Keratinocyte (primary cell): Measurements from ENCODE around the gene GH1. TPM values are rescaled to one million over a fixed set of nuclear protein-coding genes. Genes with fewer than 3 reads are reported as not detected.

Experiments
- DNase-seq: peaks from one replicate; pipeline ENCODE4 v3.0.0-alpha.2; 2011; ENCODE audit warnings: low read depth, missing footprints, low spot score
- FAIRE-seq: peaks from 2 replicates; lab custom pipeline; 2011; peaks lifted over from hg19 to GRCh38; lab: Jason Lieb, UNC
- H2AFZ ChIP-seq: 2 replicates; pipeline ENCODE4 v1.6.0; 2012; ENCODE audit warnings: low read length, control low read depth, inconsistent platforms; ENCODE audit not compliant: control insufficient read depth
- H3K27ac ChIP-seq: 2 replicates; pipeline ENCODE4 v1.5.1; 2011; ENCODE audit warnings: low read length; ENCODE audit not compliant: control insufficient read depth, insufficient read depth
- H3K27me3 ChIP-seq: 3 replicates; pipeline ENCODE4 v1.6.0; 2011; ENCODE audit warnings: low read length; ENCODE audit not compliant: control insufficient read depth, insufficient read depth; ENCODE audit errors: extremely low read depth
- H3K36me3 ChIP-seq, 2 experiments: 2 replicates in 1 of 2; 3 replicates in 1 of 2; pipeline ENCODE4 v1.5.1; 2011; ENCODE audit warnings: low read length in 2 of 2, mild to moderate bottlenecking in 1 of 2; ENCODE audit not compliant: control insufficient read depth in 2 of 2, insufficient read depth in 2 of 2; ENCODE audit errors: extremely low read depth in 1 of 2
- H3K4me1 ChIP-seq: 3 replicates; pipeline ENCODE4 v1.5.1; 2011; ENCODE audit warnings: low read length; ENCODE audit not compliant: control insufficient read depth, insufficient read depth; ENCODE audit errors: extremely low read depth
- H3K4me2 ChIP-seq: 3 replicates; pipeline ENCODE4 v1.6.0; 2011; ENCODE audit warnings: low read depth, low read length; ENCODE audit not compliant: control insufficient read depth, insufficient read depth; ENCODE audit errors: extremely low read depth
- H3K4me3 ChIP-seq, 3 experiments: fragments of 200-600 bp in 1 of 3; sonication (generic) in 1 of 3; 2 replicates in 2 of 3; 3 replicates in 1 of 3; pipeline ENCODE4 v1.5.1; 2011 to 2016; ENCODE audit warnings: low read length in 3 of 3, mild to moderate bottlenecking in 3 of 3, control low read depth in 2 of 3, inconsistent platforms in 1 of 3, low read depth in 1 of 3, mixed read lengths in 1 of 3, mixed run types in 1 of 3, moderate library complexity in 1 of 3; ENCODE audit not compliant: control insufficient read depth in 2 of 3, insufficient read depth in 2 of 3; ENCODE audit errors: extremely low read depth in 1 of 3
- H3K79me2 ChIP-seq: 2 replicates; pipeline ENCODE4 v1.6.0; 2012; ENCODE audit warnings: low read length; ENCODE audit not compliant: control insufficient read depth, insufficient read depth
- H3K9ac ChIP-seq: 3 replicates; pipeline ENCODE4 v1.6.0; 2011; ENCODE audit warnings: low read length; ENCODE audit not compliant: control insufficient read depth, insufficient read depth; ENCODE audit errors: extremely low read depth
- H3K9me1 ChIP-seq: 3 replicates; pipeline ENCODE4 v1.6.0; 2011; ENCODE audit warnings: low read length; ENCODE audit not compliant: control insufficient read depth, insufficient read depth; ENCODE audit errors: extremely low read depth
- H3K9me3 ChIP-seq: 2 replicates; pipeline ENCODE4 v1.5.1; 2012; ENCODE audit warnings: low read depth, low read length; ENCODE audit not compliant: control insufficient read depth
- H4K20me1 ChIP-seq: 3 replicates; pipeline ENCODE4 v1.6.0; 2011; ENCODE audit warnings: low read length; ENCODE audit not compliant: control insufficient read depth, insufficient read depth; ENCODE audit errors: extremely low read depth
- EZH2 ChIP-seq: IDR thresholded peaks from one replicate; pipeline ENCODE4 v1.6.1; 2012; ENCODE audit warnings: inconsistent platforms, mild to moderate bottlenecking, low read length, moderate library complexity
- dilution Hi-C: fragments of 300-500 bp; cut with MboI; formaldehyde crosslinking; loops from one replicate; pipeline ENCODE4 v1.7.0; 2020; ENCODE audit warnings: low sequenced_read_pairs; ENCODE audit not compliant: extremely low pct_ligation_motif_present
- polyA plus RNA-seq, 5 experiments: library from polyadenylated mRNA; depleted of rRNA in 3 of 5; stranded (reverse) in 3 of 5; stranded (forward) in 1 of 5; unstranded in 1 of 5; fragments of >200 nt; gene quantifications; 1 replicate in 1 of 5; 2 replicates in 3 of 5; 3 replicates in 1 of 5; pipeline versions ENCODE4 v1.2.1 to v1.2.3, GENCODE V29; 2011 to 2012; ENCODE audit warnings: missing spikeins in 2 of 5, low read depth in 1 of 5, low replicate concordance in 1 of 5
- TF ChIP-seq, protein P1 (sequence below), 3 experiments: IDR thresholded peaks in 1 of 3; conservative IDR thresholded peaks in 1 of 3; optimal IDR thresholded peaks in 1 of 3; 2 replicates in 2 of 3; 3 replicates in 1 of 3; pipeline versions ENCODE3 to v1.5.1; 2011; ENCODE audit warnings: low read length in 3 of 3, mild to moderate bottlenecking in 3 of 3, moderate library complexity in 2 of 3, control low read depth in 1 of 3, inconsistent platforms in 1 of 3; ENCODE audit not compliant: insufficient read depth in 2 of 3; ENCODE audit errors: extremely low read depth in 1 of 3

The GH1 gene
- polyA plus RNA-seq, 1 donor (not counting 4 experiments of a cell fraction or from before 2014, with no cell fraction given): not detected

DNA sequence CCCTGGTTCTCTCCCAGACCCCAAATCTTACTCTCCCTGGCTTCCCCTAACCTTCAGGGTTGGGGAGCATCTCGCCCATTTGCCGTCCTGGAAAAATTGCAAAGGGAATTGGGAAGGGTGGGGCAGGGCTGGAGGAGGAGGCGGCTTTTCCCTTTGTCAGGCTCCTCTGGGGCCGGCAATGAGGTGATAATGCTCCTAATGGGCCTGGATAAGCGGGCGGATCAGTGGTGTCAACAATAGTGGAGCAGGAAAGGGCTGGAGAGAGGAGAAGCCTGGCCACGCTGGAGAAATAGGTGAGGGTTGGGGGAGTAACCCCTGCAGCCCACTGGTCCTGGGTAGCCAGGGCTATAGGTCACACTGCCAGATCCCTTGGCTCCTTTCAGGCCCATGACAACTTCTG lies 41.8 kb upstream of the GH1 start:
- Histone ChIP-seq H3K36me3 (no peaks in the 10 kb centered on the region), H3K27me3 (peaks cover 10% of the 10 kb centered on the region), H3K79me2 (no peaks in the 10 kb centered on the region), H3K9ac (no peak overlapping the region), H3K9me3 (no peaks in the 10 kb centered on the region), H2AFZ (no peak overlapping the region), H3K4me1 (peaks cover 2% of the 10 kb centered on the region), H3K9me1 (no peaks in the 10 kb centered on the region), H3K4me2 (no peak overlapping the region), H3K4me3 (no peak overlapping the region), H4K20me1 (no peaks in the 10 kb centered on the region), H3K27ac (no peak overlapping the region)
- no peak for TF ChIP-seq EZH2
- TF ChIP-seq, protein P1, sequence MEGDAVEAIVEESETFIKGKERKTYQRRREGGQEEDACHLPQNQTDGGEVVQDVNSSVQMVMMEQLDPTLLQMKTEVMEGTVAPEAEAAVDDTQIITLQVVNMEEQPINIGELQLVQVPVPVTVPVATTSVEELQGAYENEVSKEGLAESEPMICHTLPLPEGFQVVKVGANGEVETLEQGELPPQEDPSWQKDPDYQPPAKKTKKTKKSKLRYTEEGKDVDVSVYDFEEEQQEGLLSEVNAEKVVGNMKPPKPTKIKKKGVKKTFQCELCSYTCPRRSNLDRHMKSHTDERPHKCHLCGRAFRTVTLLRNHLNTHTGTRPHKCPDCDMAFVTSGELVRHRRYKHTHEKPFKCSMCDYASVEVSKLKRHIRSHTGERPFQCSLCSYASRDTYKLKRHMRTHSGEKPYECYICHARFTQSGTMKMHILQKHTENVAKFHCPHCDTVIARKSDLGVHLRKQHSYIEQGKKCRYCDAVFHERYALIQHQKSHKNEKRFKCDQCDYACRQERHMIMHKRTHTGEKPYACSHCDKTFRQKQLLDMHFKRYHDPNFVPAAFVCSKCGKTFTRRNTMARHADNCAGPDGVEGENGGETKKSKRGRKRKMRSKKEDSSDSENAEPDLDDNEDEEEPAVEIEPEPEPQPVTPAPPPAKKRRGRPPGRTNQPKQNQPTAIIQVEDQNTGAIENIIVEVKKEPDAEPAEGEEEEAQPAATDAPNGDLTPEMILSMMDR (optimal IDR thresholded peaks at IDR 0.05 in 1 of 3, IDR thresholded peaks at IDR 0.05 in 1 of 3, conservative IDR thresholded peaks at IDR 0.05 in 1 of 3; ENCODE audit: extremely low read depth in 1 of 3, insufficient read depth in 2 of 3, low read length in 3 of 3): no peak
- no peak for DNase-seq
- dilution Hi-C loops: no loop called here
- no peak for FAIRE-seq

DNA sequence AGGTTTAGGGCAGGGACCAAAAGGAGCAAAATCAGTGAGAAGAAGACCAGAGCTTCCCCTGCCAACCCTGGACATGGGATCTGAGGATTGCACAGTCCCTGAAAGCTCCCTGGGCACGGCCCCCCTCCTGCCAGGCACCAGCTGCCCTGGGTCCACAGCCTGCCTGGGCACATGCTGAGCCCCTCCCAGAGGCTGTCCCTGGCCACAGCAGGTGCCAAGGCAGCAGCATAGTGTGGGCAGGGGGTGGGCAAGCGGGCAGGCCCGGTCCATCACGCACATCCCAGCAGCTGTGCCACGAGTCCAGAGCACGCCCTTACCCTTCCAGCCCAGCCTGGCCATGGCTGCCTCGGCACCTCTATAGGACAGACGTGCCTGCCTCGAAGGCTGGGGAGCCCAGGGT lies 41.4 kb upstream of the GH1 start:
- no peak overlapping the region for H3K4me2 ChIP-seq
- H3K27ac ChIP-seq: no peak overlapping the region
- no peaks in the 10 kb centered on the region for H3K36me3 ChIP-seq
- TF ChIP-seq EZH2: no peak
- TF ChIP-seq, protein P1 (optimal IDR thresholded peaks at IDR 0.05 in 1 of 3, IDR thresholded peaks at IDR 0.05 in 1 of 3, conservative IDR thresholded peaks at IDR 0.05 in 1 of 3; ENCODE audit: extremely low read depth in 1 of 3, insufficient read depth in 2 of 3, low read length in 3 of 3): no peak
- H3K9me3 ChIP-seq: no peaks in the 10 kb centered on the region
- H2AFZ ChIP-seq: no peak overlapping the region
- DNase-seq: no peak
- H3K4me3 ChIP-seq: no peak overlapping the region
- peaks cover 2% of the 10 kb centered on the region for H3K4me1 ChIP-seq
- peaks cover 10% of the 10 kb centered on the region for H3K27me3 ChIP-seq
- no peaks in the 10 kb centered on the region for H3K9me1 ChIP-seq
- dilution Hi-C loops: no loop called here
- no peak overlapping the region for H3K9ac ChIP-seq
- no peaks in the 10 kb centered on the region for H3K79me2 ChIP-seq
- no peak for FAIRE-seq
- H4K20me1 ChIP-seq: no peaks in the 10 kb centered on the region
